Parathyroid adenoma (tissue), 2 donors: ENCODE measurements around the gene PSMB3.

Source experiments
- H2AFZ ChIP-seq: fragments of 300-600 bp; sonication (generic); one replicate; pipeline ENCODE4 v1.7.0; 2017; ENCODE audit warnings: antibody characterized with exemption, mild to moderate bottlenecking
- H3K27ac ChIP-seq: fragments of 300-600 bp; sonication (generic); one replicate; pipeline ENCODE4 v1.7.0; 2017
- H3K27me3 ChIP-seq: fragments of 300-600 bp; sonication (generic); one replicate; pipeline ENCODE4 v1.7.0; 2017; ENCODE audit warnings: low read length; ENCODE audit not compliant: control insufficient read depth, insufficient read depth
- H3K36me3 ChIP-seq: fragments of 300-600 bp; sonication (generic); one replicate; pipeline ENCODE4 v1.7.0; 2017; ENCODE audit warnings: low read length; ENCODE audit not compliant: control insufficient read depth, insufficient read depth
- H3K4me1 ChIP-seq: fragments of 300-600 bp; sonication (generic); one replicate; pipeline ENCODE4 v1.7.0; 2017; ENCODE audit warnings: control low read depth
- H3K4me2 ChIP-seq: fragments of 300-600 bp; sonication (generic); one replicate; pipeline ENCODE4 v1.7.0; 2017; ENCODE audit warnings: low read length
- H3K4me3 ChIP-seq: fragments of 300-600 bp; sonication (generic); one replicate; pipeline ENCODE4 v1.7.0; 2017; ENCODE audit warnings: low read depth, low read length
- H3K79me2 ChIP-seq: fragments of 300-600 bp; sonication (generic); one replicate; pipeline ENCODE4 v1.7.0; 2017; ENCODE audit warnings: control low read depth
- H3K9ac ChIP-seq: fragments of 300-600 bp; sonication (generic); one replicate; pipeline ENCODE4 v1.7.0; 2017; ENCODE audit warnings: mild to moderate bottlenecking
- H3K9me3 ChIP-seq: fragments of 300-600 bp; sonication (generic); one replicate; pipeline ENCODE4 v1.7.0; 2017; ENCODE audit warnings: low read length; ENCODE audit not compliant: control insufficient read depth
- CTCF ChIP-seq: fragments of 300-600 bp; sonication (generic); IDR thresholded peaks from one replicate; pipeline ENCODE4 v1.7.0; 2017; ENCODE audit warnings: antibody characterized with exemption, mild to moderate bottlenecking
- donor health status: primary hyperparathyroidism.

The PSMB3 gene

GRCh38 chr17:38727736-38728135, 24.8 kb upstream of the PSMB3 start:
- Histone ChIP-seq H3K4me1 (peaks cover 36% of the 10 kb centered on the region), H3K4me3 (no peak overlapping the region), H3K27ac (no peak overlapping the region), H3K4me2 (no peak overlapping the region), H3K36me3 (no peaks in the 10 kb centered on the region), H3K9ac (no peak overlapping the region), H3K27me3 (no peaks in the 10 kb centered on the region), H2AFZ (no peak overlapping the region), H3K79me2 (no peaks in the 10 kb centered on the region), H3K9me3 (no peaks in the 10 kb centered on the region)
- no peak for TF ChIP-seq CTCF

- Histone ChIP-seq H3K9ac (no peak overlapping the region), H2AFZ (no peak overlapping the region), H3K4me1 (peaks cover 33% of the 10 kb centered on the region), H3K27me3 (no peaks in the 10 kb centered on the region), H3K36me3 (no peaks in the 10 kb centered on the region), H3K4me2 (no peak overlapping the region), H3K4me3 (no peak overlapping the region), H3K9me3 (no peaks in the 10 kb centered on the region), H3K79me2 (no peaks in the 10 kb centered on the region), H3K27ac (no peak overlapping the region)
- no peak for TF ChIP-seq CTCF
Measured at GRCh38 chr17:38728290-38728831, 24.2 kb upstream of the PSMB3 start.

DNA sequence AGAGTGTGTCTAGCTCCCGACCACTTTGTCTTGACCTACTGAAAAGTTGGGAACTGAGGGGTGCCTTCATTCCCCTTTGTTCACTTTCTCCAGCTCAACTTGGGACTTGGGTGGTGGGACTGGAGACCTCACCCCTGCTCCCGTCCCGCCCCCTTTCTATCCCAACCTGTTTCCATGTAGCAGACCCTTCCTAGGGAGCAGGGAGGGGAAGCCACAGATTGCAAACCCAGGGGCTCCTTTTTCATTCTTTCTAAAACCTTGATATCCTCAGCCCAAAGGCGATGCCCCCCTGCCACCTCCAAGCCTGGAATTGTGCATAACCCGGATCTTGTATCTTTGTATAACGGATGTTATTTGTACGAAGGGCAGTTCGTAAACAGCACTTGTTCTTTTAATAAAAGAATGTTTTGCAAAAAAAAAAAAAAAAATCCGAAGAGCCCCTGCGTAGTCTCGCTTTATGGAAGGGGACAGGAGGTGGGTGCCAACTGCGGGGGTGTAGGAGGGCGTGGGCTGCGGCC, 23.1 kb upstream of the PSMB3 start:
- Histone ChIP-seq H3K27ac (peak overlapping the region; percentile 65), H3K4me3 (peak overlapping the region; percentile 48), H3K4me2 (peak overlapping the region; percentile 77), H3K36me3 (no peaks in the 10 kb centered on the region), H3K9me3 (no peaks in the 10 kb centered on the region), H3K9ac (peak overlapping the region; percentile 53), H3K27me3 (no peaks in the 10 kb centered on the region), H3K79me2 (no peaks in the 10 kb centered on the region), H3K4me1 (peaks cover 26% of the 10 kb centered on the region), H2AFZ (peak overlapping the region; percentile 80)
- TF ChIP-seq CTCF: no peak

DNA sequence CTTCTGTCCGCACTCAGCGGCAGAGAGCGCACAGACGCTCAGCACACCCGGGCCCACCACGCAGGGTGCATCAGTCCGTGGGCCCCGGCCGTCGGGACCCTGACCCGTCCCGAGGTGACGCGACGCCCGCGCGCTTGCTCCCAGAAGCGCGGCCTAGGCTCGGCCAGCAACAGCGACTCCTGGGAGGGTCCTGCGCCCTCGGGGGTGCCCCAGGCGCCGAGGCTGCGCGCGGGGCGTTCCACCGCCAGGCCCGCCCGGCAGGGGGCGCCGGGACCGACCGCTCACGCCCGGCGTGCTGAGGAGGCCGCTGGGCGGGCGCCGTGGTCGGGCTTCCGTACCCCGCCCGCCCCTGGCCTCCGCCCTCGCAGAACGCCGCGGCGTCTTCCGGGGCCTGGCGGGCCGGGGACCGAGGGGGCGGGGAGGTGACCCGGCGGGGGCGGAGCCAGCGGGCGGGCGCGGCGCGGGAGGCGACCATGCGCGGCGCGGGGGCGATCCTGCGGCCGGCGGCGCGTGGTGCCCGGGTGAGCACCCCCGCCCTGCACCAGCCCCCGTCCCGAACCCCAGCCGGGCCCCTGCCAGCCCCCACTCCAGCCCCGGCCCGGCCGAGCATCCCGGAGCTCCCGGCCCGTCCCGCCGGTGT, 22.5 kb upstream of the PSMB3 start, which contains the start of gene CISD3:
CISD3 (plus strand) TSS at position 456 of the 640 bp plus-strand sequence; CDS start at position 474, 18 bp downstream.
- Histone ChIP-seq H3K9me3 (no peaks in the 10 kb centered on the region), H3K36me3 (no peaks in the 10 kb centered on the region), H2AFZ (peak within 1 kb of the TSS; percentile 95), H3K9ac (peak within 1 kb of the TSS; percentile 61), H3K79me2 (no peaks in the 10 kb centered on the region), H3K27me3 (no peaks in the 10 kb centered on the region), H3K4me2 (peak within 1 kb of the TSS; percentile 97), H3K4me3 (peak within 1 kb of the TSS; percentile 73), H3K27ac (peak within 1 kb of the TSS; percentile 90), H3K4me1 (peaks cover 22% of the 10 kb centered on the region)
- TF ChIP-seq CTCF: peak; percentile 59
